A673 (cell line): ENCODE data around the gene OSBPL3. TPM values are rescaled to one million over a fixed set of nuclear protein-coding genes. Genes with fewer than 3 reads are reported as not detected.

Experiments
- BruUV-seq: library from RNA; stranded (reverse); fragments of 400-500 nt; replicated peaks from 2 replicates; lab custom pipeline; 2021; lab: Mats Ljungman, UMichigan
- CTCF ChIA-PET: fragments of 300-600 bp; sonication (Branson Sonifier 250); formaldehyde crosslinking; loops from one replicate; lab custom pipeline; 2022; ENCODE audit warnings: antibody characterized with exemption; lab: Charles Lee
- POLR2A ChIA-PET: fragments of 300-600 bp; sonication (Branson Sonifier 250); formaldehyde crosslinking; loops from one replicate; lab custom pipeline; 2022; ENCODE audit warnings: antibody characterized with exemption; ENCODE audit not compliant: low non-redundant PET; lab: Charles Lee
- DNase-seq: peaks from one replicate; pipeline ENCODE4 v3.0.0-alpha.2; 2015; ENCODE audit warnings: low spot score
- H3K27ac ChIP-seq: fragments of 200-600 bp; sonication (generic); 2 replicates; pipeline ENCODE4 v1.5.1; 2016; ENCODE audit warnings: mixed run types, low read depth, mild to moderate bottlenecking, mixed read lengths, antibody characterized with exemption, low read length; ENCODE audit not compliant: poor library complexity, severe bottlenecking
- H3K27me3 ChIP-seq: fragments of 200-600 bp; sonication (generic); replicated peaks from 2 replicates; pipeline ENCODE4 v1.6.1; 2017; ENCODE audit warnings: mixed run types, low read depth, mild to moderate bottlenecking, mixed read lengths, antibody characterized with exemption, low read length; ENCODE audit not compliant: insufficient read depth, poor library complexity
- H3K36me3 ChIP-seq: fragments of 200-600 bp; sonication (generic); 2 replicates; pipeline ENCODE4 v1.6.1; 2016; ENCODE audit warnings: mixed run types, mild to moderate bottlenecking, mixed read lengths, antibody characterized with exemption, low read length; ENCODE audit not compliant: insufficient read depth, poor library complexity, severe bottlenecking
- H3K4me1 ChIP-seq: fragments of 200-600 bp; sonication (generic); 2 replicates; pipeline ENCODE4 v1.6.1; 2017; ENCODE audit warnings: mixed run types, mild to moderate bottlenecking, mixed read lengths, antibody characterized with exemption, low read length; ENCODE audit not compliant: insufficient read depth, poor library complexity, severe bottlenecking
- H3K4me3 ChIP-seq: fragments of 200-600 bp; sonication (generic); 2 replicates; pipeline ENCODE4 v1.5.1; 2016; ENCODE audit warnings: low read depth, mixed run types, mild to moderate bottlenecking, mixed read lengths, low read length; ENCODE audit not compliant: poor library complexity, severe bottlenecking
- H3K9me3 ChIP-seq: fragments of 200-600 bp; sonication (generic); 2 replicates; pipeline ENCODE4 v1.6.1; 2016; ENCODE audit warnings: mixed run types, low read depth, mild to moderate bottlenecking, mixed read lengths, antibody characterized with exemption, low read length; ENCODE audit not compliant: poor library complexity, severe bottlenecking
- EZH2 ChIP-seq: fragments of 200-600 bp; sonication (generic); IDR thresholded peaks from 2 replicates; pipeline ENCODE4 v1.6.1; 2017; ENCODE audit warnings: borderline replicate concordance, low read depth, mild to moderate bottlenecking, mixed read lengths, antibody characterized with exemption, low read length; ENCODE audit not compliant: poor library complexity, severe bottlenecking
- intact Hi-C: fragments of 100-400 bp; cut with micrococcal nuclease; formaldehyde crosslinking; loops from one replicate; pipeline ENCODE4 v1.10.0; 2022; ENCODE audit not compliant: unreplicated experiment
- total RNA-seq: library from RNA; stranded (reverse); gene quantifications from 2 replicates; pipeline ENCODE4 v1.2.3, GENCODE V29; 2021
- TF ChIP-seq, protein P1 (sequence below): fragments of 300-800, 200-600 bp; sonication (generic); conservative IDR thresholded peaks from 2 replicates; pipeline ENCODE4 v1.5.1; 2017; ENCODE audit warnings: low read depth, mild to moderate bottlenecking, antibody characterized with exemption, low read length, moderate library complexity, mixed read lengths

Gene OSBPL3
- total RNA-seq, 1 experiment from 2014 or later = 21.4 TPM

DNA sequence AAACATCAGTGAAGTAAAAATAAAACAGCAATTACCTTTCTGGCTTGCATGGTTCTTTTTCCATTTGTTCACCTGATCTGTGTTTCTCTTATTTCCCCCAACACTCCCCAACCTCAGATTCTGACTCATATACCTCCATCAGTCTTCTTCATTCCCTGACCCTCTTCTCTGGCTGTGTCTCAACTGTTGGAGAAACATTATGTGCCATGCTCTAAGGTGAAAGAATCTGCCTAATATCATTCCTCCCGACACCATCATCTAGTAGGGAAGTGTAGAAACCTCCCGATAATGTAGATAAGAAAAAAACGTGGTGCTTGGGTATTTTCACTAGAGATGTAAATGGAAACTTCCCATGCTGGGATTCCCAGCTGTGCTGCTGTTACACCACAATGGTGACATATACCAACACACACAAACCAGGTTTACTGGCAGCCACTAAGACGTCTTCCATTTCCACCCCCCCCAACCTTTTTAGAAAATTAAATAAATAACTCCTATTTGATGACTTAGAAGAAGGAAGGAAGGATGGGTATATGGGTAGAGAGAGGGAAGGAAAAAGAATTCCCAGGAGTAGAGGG is 63.4 kb downstream of the OSBPL3 start:
- H3K36me3 ChIP-seq = no peaks in the 10 kb centered on the region
- ChIA-PET POLR2A (no interaction called here), CTCF (no interaction called here)
- intact Hi-C loops = no loop called here
- H3K4me3 ChIP-seq = no peak overlapping the region
- H3K27me3 ChIP-seq = no peaks in the 10 kb centered on the region
- BruUV-seq = no TSS peak
- TF ChIP-seq, protein P1, sequence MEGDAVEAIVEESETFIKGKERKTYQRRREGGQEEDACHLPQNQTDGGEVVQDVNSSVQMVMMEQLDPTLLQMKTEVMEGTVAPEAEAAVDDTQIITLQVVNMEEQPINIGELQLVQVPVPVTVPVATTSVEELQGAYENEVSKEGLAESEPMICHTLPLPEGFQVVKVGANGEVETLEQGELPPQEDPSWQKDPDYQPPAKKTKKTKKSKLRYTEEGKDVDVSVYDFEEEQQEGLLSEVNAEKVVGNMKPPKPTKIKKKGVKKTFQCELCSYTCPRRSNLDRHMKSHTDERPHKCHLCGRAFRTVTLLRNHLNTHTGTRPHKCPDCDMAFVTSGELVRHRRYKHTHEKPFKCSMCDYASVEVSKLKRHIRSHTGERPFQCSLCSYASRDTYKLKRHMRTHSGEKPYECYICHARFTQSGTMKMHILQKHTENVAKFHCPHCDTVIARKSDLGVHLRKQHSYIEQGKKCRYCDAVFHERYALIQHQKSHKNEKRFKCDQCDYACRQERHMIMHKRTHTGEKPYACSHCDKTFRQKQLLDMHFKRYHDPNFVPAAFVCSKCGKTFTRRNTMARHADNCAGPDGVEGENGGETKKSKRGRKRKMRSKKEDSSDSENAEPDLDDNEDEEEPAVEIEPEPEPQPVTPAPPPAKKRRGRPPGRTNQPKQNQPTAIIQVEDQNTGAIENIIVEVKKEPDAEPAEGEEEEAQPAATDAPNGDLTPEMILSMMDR = no peak
- DNase-seq = no peak
- no peak overlapping the region for H3K27ac ChIP-seq
- H3K4me1 ChIP-seq = peaks cover 14% of the 10 kb centered on the region
- H3K9me3 ChIP-seq = no peaks in the 10 kb centered on the region

DNA sequence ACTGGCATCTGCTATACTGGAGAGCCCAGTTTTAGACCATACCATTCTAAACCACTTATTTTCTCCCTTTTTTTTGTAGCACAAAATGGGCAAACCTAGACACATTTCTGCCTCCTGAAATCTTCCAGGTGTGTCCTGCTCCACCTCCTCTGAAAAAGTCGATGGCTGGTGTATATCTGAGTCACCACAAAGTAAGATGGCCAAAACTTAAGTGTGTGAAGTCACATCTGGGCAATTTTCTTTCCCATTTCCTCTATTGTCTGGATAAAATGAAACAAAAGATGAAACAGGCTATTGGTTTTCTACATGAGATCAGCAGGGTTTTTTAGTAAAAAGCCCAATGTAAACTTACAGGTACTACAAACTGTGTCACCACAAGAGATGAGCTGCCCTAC is 65.5 kb downstream of the OSBPL3 start:
- Histone ChIP-seq H3K27me3 (no peaks in the 10 kb centered on the region), H3K36me3 (no peaks in the 10 kb centered on the region), H3K4me1 (peaks cover 25% of the 10 kb centered on the region), H3K27ac (no peak overlapping the region), H3K4me3 (no peak overlapping the region), H3K9me3 (no peaks in the 10 kb centered on the region)
- ChIA-PET CTCF (no interaction called here), POLR2A (interaction anchor here (0.6 kb wide), 1 partner anchor 891 kb away, joined by 3 read pairs; no protein-coding TSS in a partner anchor)
- no peak for DNase-seq
- intact Hi-C loops = no loop called here
- BruUV-seq = no TSS peak
- TF ChIP-seq EZH2 = no peak
- TF ChIP-seq, protein P1 = no peak

DNA sequence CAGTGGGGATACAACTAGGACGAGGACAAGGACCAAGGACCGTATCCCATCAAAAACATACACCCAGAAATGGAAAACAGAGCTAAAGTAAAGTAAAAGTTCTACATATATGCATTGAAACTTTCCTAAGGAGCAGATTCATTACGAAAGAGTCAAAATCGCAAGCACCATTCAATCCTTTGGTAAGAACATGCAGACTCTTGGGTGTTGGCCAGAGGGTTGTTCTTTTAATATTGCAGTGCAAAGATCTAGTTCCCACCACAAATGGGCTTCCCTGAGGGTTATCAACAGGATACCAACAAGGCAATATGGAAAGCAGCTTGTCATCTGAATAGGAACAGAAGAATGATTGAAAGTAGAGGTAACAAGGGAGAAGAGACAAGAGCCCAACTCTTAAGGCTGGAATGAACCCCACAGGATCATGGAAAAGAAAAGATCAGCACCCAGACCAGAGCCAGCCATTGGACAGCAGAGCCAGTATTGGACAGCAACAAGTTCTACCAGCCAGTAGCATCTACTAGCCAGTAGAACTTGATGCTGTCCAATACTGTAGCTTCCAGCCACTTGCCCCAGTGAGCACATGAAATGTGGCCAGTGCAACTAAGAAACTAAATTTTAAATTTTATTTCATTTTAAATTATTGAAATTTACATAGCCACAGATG is 66.0 kb downstream of the OSBPL3 start:
- ChIA-PET POLR2A (interaction anchor here (0.6 kb wide), 1 partner anchor 890 kb away, joined by 3 read pairs; no protein-coding TSS in a partner anchor), CTCF (no interaction called here)
- no TSS peak for BruUV-seq

More for the DNA sequence above, 66.0 kb downstream of the OSBPL3 start:
- Histone ChIP-seq H3K27me3 (no peaks in the 10 kb centered on the region), H3K4me3 (no peak overlapping the region), H3K36me3 (no peaks in the 10 kb centered on the region), H3K4me1 (peaks cover 25% of the 10 kb centered on the region), H3K9me3 (no peaks in the 10 kb centered on the region), H3K27ac (no peak overlapping the region)
- TF ChIP-seq EZH2 = no peak
- TF ChIP-seq, protein P1 = no peak
- intact Hi-C loops = no loop called here
- DNase-seq = no peak
